Panc1 (cell line): Measurements from ENCODE around the gene QKI. TPM values are rescaled to one million over a fixed set of nuclear protein-coding genes. Genes with fewer than 3 reads are reported as not detected.

ENCODE experiments used
- ATAC-seq: fragments of 200-7000 bp; cut with Tn5 transposase; 2 replicates; pipeline ENCODE4 v1.9.1; 2020; ENCODE audit warnings: mild to moderate bottlenecking, moderate library complexity
- BruUV-seq: library from RNA; stranded (reverse); fragments of 400-500 nt; replicated peaks from 2 replicates; lab custom pipeline; 2021; lab: Mats Ljungman, UMichigan
- CTCF ChIA-PET: fragments of 300-600 bp; sonication (Branson Sonifier 250); formaldehyde crosslinking; loops from one replicate; lab custom pipeline; 2022; ENCODE audit warnings: antibody characterized with exemption; lab: Charles Lee
- POLR2A ChIA-PET: fragments of 300-600 bp; sonication (Branson Sonifier 250); formaldehyde crosslinking; loops from one replicate; lab custom pipeline; 2022; ENCODE audit warnings: antibody characterized with exemption; lab: Charles Lee
- DNase-seq: peaks from one replicate; pipeline ENCODE4 v3.0.0-alpha.2; 2010; ENCODE audit warnings: low read depth, low spot score
- H3K27ac ChIP-seq: 2 replicates; pipeline ENCODE4 v1.5.1; 2011; ENCODE audit warnings: mild to moderate bottlenecking, low read length, inconsistent platforms
- H3K27me3 ChIP-seq: fragments of 200-500 bp; sonication (Bioruptor generic); 2 replicates; pipeline ENCODE4 v1.6.0; 2014; ENCODE audit warnings: low read length, inconsistent platforms; ENCODE audit not compliant: control insufficient read depth, insufficient read depth
- H3K36me3 ChIP-seq: fragments of 200-500 bp; sonication (Bioruptor generic); 2 replicates; pipeline ENCODE4 v1.5.1; 2014; ENCODE audit warnings: inconsistent platforms, mild to moderate bottlenecking, low read length, moderate library complexity; ENCODE audit not compliant: control insufficient read depth, insufficient read depth
- H3K4me1 ChIP-seq: 2 replicates; pipeline ENCODE4 v1.5.1; 2011; ENCODE audit warnings: inconsistent platforms, mild to moderate bottlenecking, low read length, moderate library complexity; ENCODE audit not compliant: control insufficient read depth, insufficient read depth
- H3K4me3 ChIP-seq, 2 experiments: 2 replicates each; pipeline ENCODE4 v1.5.1; 2011 to 2012; ENCODE audit warnings: low read depth in 2 of 2, low read length in 2 of 2, mild to moderate bottlenecking in 2 of 2, inconsistent platforms in 1 of 2, moderate library complexity in 1 of 2
- H3K9me3 ChIP-seq: fragments of 200-500 bp; sonication (Bioruptor generic); 2 replicates; pipeline ENCODE4 v1.5.1; 2014; ENCODE audit warnings: low read depth, mild to moderate bottlenecking, inconsistent platforms, low read length, moderate library complexity; ENCODE audit not compliant: control insufficient read depth, insufficient read depth
- POLR2AphosphoS5 ChIP-seq: IDR thresholded peaks from 2 replicates; pipeline ENCODE4 v1.6.1; 2012; ENCODE audit warnings: mild to moderate bottlenecking, low read depth, low read length, moderate library complexity
- SIN3A ChIP-seq: IDR thresholded peaks from 2 replicates; pipeline ENCODE4 v1.6.1; 2012; ENCODE audit warnings: low read depth, mild to moderate bottlenecking, low read length, moderate library complexity, borderline replicate concordance; ENCODE audit not compliant: insufficient read depth
- TCF7L2 ChIP-seq: IDR thresholded peaks from 2 replicates; pipeline ENCODE4 v1.6.1; 2011; ENCODE audit warnings: mild to moderate bottlenecking, low read depth, low read length, inconsistent platforms
- in situ Hi-C: cut with HindIII; loops from 2 replicates; pipeline ENCODE4 v1.10.0; 2016; ENCODE audit warnings: low sequenced_read_pairs, low pct_unique_long_range_greater_than_20kb
- intact Hi-C: fragments of 100-400 bp; cut with micrococcal nuclease; formaldehyde crosslinking; loops from one replicate; pipeline ENCODE4 v1.10.0; 2022; ENCODE audit not compliant: unreplicated experiment
- total RNA-seq: library from RNA; stranded (reverse); gene quantifications from one replicate; pipeline ENCODE4 v1.2.1, GENCODE V29; 2021; ENCODE audit not compliant: unreplicated experiment
- TF ChIP-seq, protein P1 (sequence below): fragments of 450-650 bp; IDR thresholded peaks from 2 replicates; pipeline ENCODE4 v1.5.1; 2017; ENCODE audit warnings: mild to moderate bottlenecking
- TF ChIP-seq, protein P2 (sequence below), 2 experiments: IDR thresholded peaks; 2 replicates each; pipeline ENCODE4 v1.6.1; 2011 to 2012; ENCODE audit warnings: low read depth in 2 of 2, control low read depth in 1 of 2, low read length in 1 of 2, mild to moderate bottlenecking in 1 of 2, moderate library complexity in 1 of 2; ENCODE audit not compliant: insufficient read depth in 1 of 2

The QKI gene
- total RNA-seq, 1 experiment from 2014 or later, result 176 TPM

DNA sequence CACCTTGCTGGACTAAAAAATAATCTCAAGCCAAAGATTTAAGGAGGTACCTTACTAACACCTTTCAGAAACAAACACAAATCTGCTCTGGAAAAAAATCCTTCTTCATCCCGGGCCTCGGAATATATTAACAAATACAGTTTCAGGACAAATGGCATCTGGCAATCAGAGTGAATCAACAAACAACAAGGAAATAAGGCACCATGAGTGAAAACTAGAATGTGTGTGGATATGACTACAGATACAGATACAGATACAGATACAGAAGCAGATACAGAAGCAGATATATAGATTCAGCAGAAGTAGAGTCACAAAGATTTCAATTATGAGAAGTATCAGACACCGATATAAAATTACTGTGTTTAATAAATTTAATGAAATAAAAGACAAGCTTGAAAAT is 178.4 kb downstream of the QKI start:
- BruUV-seq, result no TSS peak
- ATAC-seq, result no peak
- TF ChIP-seq SIN3A (no peak), TCF7L2 (no peak), POLR2AphosphoS5 (no peak)
- TF ChIP-seq, protein P1, sequence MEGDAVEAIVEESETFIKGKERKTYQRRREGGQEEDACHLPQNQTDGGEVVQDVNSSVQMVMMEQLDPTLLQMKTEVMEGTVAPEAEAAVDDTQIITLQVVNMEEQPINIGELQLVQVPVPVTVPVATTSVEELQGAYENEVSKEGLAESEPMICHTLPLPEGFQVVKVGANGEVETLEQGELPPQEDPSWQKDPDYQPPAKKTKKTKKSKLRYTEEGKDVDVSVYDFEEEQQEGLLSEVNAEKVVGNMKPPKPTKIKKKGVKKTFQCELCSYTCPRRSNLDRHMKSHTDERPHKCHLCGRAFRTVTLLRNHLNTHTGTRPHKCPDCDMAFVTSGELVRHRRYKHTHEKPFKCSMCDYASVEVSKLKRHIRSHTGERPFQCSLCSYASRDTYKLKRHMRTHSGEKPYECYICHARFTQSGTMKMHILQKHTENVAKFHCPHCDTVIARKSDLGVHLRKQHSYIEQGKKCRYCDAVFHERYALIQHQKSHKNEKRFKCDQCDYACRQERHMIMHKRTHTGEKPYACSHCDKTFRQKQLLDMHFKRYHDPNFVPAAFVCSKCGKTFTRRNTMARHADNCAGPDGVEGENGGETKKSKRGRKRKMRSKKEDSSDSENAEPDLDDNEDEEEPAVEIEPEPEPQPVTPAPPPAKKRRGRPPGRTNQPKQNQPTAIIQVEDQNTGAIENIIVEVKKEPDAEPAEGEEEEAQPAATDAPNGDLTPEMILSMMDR, result no peak
- TF ChIP-seq, protein P2, sequence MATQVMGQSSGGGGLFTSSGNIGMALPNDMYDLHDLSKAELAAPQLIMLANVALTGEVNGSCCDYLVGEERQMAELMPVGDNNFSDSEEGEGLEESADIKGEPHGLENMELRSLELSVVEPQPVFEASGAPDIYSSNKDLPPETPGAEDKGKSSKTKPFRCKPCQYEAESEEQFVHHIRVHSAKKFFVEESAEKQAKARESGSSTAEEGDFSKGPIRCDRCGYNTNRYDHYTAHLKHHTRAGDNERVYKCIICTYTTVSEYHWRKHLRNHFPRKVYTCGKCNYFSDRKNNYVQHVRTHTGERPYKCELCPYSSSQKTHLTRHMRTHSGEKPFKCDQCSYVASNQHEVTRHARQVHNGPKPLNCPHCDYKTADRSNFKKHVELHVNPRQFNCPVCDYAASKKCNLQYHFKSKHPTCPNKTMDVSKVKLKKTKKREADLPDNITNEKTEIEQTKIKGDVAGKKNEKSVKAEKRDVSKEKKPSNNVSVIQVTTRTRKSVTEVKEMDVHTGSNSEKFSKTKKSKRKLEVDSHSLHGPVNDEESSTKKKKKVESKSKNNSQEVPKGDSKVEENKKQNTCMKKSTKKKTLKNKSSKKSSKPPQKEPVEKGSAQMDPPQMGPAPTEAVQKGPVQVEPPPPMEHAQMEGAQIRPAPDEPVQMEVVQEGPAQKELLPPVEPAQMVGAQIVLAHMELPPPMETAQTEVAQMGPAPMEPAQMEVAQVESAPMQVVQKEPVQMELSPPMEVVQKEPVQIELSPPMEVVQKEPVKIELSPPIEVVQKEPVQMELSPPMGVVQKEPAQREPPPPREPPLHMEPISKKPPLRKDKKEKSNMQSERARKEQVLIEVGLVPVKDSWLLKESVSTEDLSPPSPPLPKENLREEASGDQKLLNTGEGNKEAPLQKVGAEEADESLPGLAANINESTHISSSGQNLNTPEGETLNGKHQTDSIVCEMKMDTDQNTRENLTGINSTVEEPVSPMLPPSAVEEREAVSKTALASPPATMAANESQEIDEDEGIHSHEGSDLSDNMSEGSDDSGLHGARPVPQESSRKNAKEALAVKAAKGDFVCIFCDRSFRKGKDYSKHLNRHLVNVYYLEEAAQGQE (IDR thresholded peaks at IDR 0.05; ENCODE audit: insufficient read depth in 1 of 2, low read depth in 2 of 2, low read length in 1 of 2), result no peak
- no peak overlapping the region for H3K4me3 ChIP-seq
- in situ Hi-C loops, result no loop called here
- peaks cover 3% of the 10 kb centered on the region; the same call in 1 of the 2 replicates for H3K9me3 ChIP-seq
- H3K36me3 ChIP-seq, result no peaks in the 10 kb centered on the region
- intact Hi-C loops, result no loop called here
- H3K27me3 ChIP-seq, result no peaks in the 10 kb centered on the region
- no peaks in the 10 kb centered on the region for H3K4me1 ChIP-seq
- DNase-seq, result no peak
- no peak overlapping the region for H3K27ac ChIP-seq
- ChIA-PET CTCF (no interaction called here), POLR2A (no interaction called here)

DNA sequence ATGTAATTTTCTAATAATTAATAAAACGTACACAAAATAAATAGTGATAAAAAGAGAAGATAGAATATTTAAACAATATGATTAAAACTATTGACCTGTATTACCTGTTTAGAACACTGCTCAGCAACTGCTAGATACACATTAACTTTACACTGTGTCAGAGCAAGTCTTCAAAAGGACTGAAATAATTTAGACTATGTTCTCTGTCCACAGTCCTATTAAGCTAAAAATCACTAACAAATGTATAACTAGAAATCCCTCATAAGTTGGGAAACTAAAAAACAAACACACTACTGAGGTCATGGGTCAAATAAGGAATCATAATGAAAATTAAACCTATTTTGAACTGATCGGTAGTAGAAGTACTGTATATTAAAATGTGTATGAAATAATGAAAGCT is 181.7 kb downstream of the QKI start:
- ChIA-PET POLR2A (no interaction called here), CTCF (no interaction called here)
- DNase-seq, result no peak
- Histone ChIP-seq H3K27me3 (no peaks in the 10 kb centered on the region), H3K9me3 (peaks cover 3% of the 10 kb centered on the region; the same call in 1 of the 2 replicates), H3K4me1 (no peaks in the 10 kb centered on the region), H3K27ac (no peak overlapping the region), H3K36me3 (no peaks in the 10 kb centered on the region), H3K4me3 (no peak overlapping the region)
- intact Hi-C loops (no loop called here), in situ Hi-C loops (no loop called here)
- ATAC-seq, result no peak
- TF ChIP-seq POLR2AphosphoS5 (no peak), TCF7L2 (no peak), SIN3A (no peak)
- TF ChIP-seq, protein P1, result no peak
- TF ChIP-seq, protein P2 (IDR thresholded peaks at IDR 0.05; ENCODE audit: insufficient read depth in 1 of 2, low read depth in 2 of 2, low read length in 1 of 2), result no peak
- BruUV-seq, result no TSS peak
